ENCODE data around the gene CHMP4A. TPM values are rescaled to one million over a fixed set of nuclear protein-coding genes. Genes with fewer than 3 reads are reported as not detected.

The CHMP4A gene
- total RNA-seq, 1 experiment from 2014 or later, result 31.2 TPM

DNA sequence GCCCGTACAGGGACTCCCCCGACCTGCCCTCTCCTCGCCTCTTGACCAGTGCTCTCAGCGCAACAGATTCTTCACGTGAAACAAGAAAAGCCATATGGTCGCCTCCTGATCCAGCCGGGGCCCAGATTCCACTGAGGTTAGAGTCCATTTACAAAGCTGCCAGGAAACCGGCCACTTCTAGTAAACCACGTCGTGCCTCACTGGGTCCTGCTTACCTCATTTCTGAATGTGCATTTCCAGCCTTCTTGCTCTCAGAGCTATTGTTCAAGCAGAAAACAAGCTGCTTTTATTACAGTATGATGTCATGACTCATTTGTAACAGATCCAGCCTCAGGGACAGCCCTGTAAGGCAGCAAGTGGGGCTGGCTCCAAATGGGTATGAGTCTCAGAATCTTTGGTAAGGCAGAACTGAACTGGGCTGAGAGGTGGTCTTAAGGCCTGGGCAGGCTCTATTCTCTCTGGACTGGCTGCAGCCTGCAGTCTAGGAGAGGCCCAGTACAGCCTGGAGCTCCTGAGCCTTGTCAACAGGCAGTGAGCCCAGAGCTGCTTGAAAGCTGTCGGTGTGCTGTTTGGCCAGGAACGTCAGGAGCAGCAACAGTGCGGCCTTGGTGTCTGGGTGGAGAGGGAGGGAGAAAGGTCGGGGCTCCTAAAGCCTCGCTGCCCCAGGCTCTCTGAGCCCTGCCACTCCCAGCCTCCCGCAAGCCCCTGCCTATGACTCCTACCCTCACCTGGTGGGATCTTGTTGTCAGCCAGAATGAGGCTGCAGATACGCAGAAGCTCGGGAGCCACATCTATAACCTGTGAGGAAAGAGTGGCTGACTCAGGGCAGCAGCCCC, 33.1 kb downstream of the CHMP4A start:
- H3K79me2 ChIP-seq (ENCODE audit: low read depth), result no peaks in the 10 kb centered on the region
- no TSS peak for BruUV-seq (replicated peaks)
- H3K4me3 ChIP-seq, result no peak overlapping the region
- H3K9me3 ChIP-seq (ENCODE audit: insufficient read depth, low read depth), result no peaks in the 10 kb centered on the region
- no peak for DNase-seq
- no peaks in the 10 kb centered on the region for H3K36me3 ChIP-seq (ENCODE audit: low read depth)
- intact Hi-C loops (cut with micrococcal nuclease; ENCODE audit: unreplicated experiment), result no loop called here
- ChIA-PET POLR2A (ENCODE audit: unreplicated experiment) (no interaction called here), CTCF (no interaction called here)
- no peak overlapping the region for H3K4me2 ChIP-seq
- H3K27ac ChIP-seq, result no peak overlapping the region
- H3K27me3 ChIP-seq (ENCODE audit: insufficient read depth, low read depth), result no peaks in the 10 kb centered on the region
- H3K9me2 ChIP-seq (ENCODE audit: insufficient read depth), result no peaks in the 10 kb centered on the region
- no peak overlapping the region for H2AFZ ChIP-seq
- no peaks in the 10 kb centered on the region; the same call in 1 of the 2 replicates for H3F3A ChIP-seq (ENCODE audit: insufficient read depth, low read depth)
- no peaks in the 10 kb centered on the region for H3K4me1 ChIP-seq (replicated peaks; ENCODE audit: insufficient read depth)
- no peaks in the 10 kb centered on the region; the same call in 1 of the 2 replicates for H4K20me1 ChIP-seq (ENCODE audit: insufficient read depth)
- TF ChIP-seq EZH2 (IDR thresholded peaks at IDR 0.05; ENCODE audit: low read depth), result no peak
- TF ChIP-seq, protein P1, sequence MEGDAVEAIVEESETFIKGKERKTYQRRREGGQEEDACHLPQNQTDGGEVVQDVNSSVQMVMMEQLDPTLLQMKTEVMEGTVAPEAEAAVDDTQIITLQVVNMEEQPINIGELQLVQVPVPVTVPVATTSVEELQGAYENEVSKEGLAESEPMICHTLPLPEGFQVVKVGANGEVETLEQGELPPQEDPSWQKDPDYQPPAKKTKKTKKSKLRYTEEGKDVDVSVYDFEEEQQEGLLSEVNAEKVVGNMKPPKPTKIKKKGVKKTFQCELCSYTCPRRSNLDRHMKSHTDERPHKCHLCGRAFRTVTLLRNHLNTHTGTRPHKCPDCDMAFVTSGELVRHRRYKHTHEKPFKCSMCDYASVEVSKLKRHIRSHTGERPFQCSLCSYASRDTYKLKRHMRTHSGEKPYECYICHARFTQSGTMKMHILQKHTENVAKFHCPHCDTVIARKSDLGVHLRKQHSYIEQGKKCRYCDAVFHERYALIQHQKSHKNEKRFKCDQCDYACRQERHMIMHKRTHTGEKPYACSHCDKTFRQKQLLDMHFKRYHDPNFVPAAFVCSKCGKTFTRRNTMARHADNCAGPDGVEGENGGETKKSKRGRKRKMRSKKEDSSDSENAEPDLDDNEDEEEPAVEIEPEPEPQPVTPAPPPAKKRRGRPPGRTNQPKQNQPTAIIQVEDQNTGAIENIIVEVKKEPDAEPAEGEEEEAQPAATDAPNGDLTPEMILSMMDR (conservative IDR thresholded peaks at IDR 0.05), result no peak

DNA sequence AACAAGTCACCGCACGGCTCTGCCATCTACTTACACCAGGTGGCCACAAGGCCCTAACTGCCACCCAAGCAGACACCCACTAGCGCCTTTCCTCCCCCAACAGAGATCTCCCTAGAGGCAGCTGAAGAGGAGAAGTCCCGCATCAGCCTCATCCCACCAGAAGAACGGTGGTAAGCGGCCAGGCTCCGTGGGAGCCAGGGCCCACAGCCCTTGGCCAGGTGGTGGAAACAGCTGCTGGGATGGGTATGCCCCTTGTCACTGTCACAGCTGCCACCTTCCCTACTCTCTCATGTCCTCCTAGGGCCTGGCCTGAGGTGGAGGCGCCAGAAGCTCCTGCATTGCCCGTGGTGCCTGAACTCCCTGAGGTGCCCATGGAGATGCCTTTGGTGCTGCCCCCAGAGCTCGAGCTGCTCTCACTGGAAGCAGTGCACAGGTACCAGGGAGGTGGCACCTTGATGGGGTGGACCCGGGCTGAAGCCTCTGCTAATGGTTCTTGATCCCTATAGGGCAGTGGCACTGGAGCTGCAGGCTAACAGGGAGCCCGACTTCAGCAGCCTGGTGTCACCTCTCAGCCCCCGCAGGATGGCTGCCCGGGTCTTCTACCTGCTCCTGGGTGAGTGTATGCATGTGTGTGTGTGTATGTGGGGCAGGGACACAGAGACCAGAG, 33.9 kb downstream of the CHMP4A start:
- ChIA-PET POLR2A (ENCODE audit: unreplicated experiment) (no interaction called here), CTCF (no interaction called here)
- H3K36me3 ChIP-seq (ENCODE audit: low read depth), result no peaks in the 10 kb centered on the region
- no peaks in the 10 kb centered on the region for H3K27me3 ChIP-seq (ENCODE audit: insufficient read depth, low read depth)
- BruUV-seq (replicated peaks), result no TSS peak
- no peak overlapping the region for H3K4me3 ChIP-seq
- no peaks in the 10 kb centered on the region; the same call in 1 of the 2 replicates for H3F3A ChIP-seq (ENCODE audit: insufficient read depth, low read depth)
- no peaks in the 10 kb centered on the region for H3K4me1 ChIP-seq (replicated peaks; ENCODE audit: insufficient read depth)
- TF ChIP-seq, protein P1 (conservative IDR thresholded peaks at IDR 0.05), result no peak
- no peak for TF ChIP-seq EZH2 (IDR thresholded peaks at IDR 0.05; ENCODE audit: low read depth)
- H3K9me3 ChIP-seq (ENCODE audit: insufficient read depth, low read depth), result no peaks in the 10 kb centered on the region
- no peaks in the 10 kb centered on the region for H3K79me2 ChIP-seq (ENCODE audit: low read depth)
- H3K9me2 ChIP-seq (ENCODE audit: insufficient read depth), result no peaks in the 10 kb centered on the region
- DNase-seq, result no peak
- H3K4me2 ChIP-seq, result no peak overlapping the region
- H2AFZ ChIP-seq, result no peak overlapping the region
- intact Hi-C loops (cut with micrococcal nuclease; ENCODE audit: unreplicated experiment), result no loop called here
- H3K27ac ChIP-seq, result no peak overlapping the region
- H4K20me1 ChIP-seq (ENCODE audit: insufficient read depth), result no peaks in the 10 kb centered on the region; the same call in 1 of the 2 replicates

DNA sequence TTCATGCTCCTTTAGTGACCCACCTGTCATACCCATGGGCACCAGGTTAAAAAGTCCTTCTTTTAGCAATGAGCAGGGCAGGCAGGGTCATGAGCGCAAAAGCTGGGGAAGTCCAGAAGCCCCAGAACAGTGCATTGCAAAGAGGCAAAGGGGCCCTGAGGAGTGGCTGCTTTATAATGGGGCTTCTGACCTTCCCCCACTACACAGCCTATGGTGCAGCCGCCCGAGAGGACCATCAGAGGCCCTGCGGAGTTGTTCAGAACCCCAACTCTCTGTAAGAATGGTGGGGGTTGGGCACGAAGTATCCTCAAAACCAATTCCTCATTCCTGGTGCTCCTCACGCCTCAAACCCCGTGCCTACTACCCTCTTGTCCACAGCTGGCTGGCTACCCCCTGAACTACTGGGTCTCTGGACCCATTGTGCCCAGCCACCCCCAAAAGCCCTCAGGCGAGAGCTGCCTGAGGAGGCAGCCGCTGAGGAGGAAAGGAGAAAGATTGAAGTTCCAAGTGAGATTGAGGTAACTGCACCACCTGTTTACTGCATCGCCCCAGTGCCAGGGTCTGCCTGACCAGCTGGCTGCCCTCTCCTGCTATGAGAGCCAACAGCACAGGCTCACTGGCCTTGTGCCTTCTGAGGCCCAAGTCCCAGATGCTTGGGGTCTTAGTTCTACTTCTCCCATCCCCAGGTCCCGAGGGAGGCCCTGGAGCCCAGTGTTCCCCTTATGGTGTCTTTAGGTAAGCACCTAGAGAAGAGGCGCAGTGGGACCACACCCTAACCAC, 34.7 kb downstream of the CHMP4A start:
- no peaks in the 10 kb centered on the region for H3K9me2 ChIP-seq (ENCODE audit: insufficient read depth)
- POLR2A ChIA-PET (ENCODE audit: unreplicated experiment), result no interaction called here
- H3K79me2 ChIP-seq (ENCODE audit: low read depth), result no peaks in the 10 kb centered on the region
- BruUV-seq (replicated peaks), result no TSS peak
- TF ChIP-seq EZH2 (IDR thresholded peaks at IDR 0.05; ENCODE audit: low read depth), result no peak
- TF ChIP-seq, protein P1 (conservative IDR thresholded peaks at IDR 0.05), result no peak
- no peaks in the 10 kb centered on the region; the same call in 1 of the 2 replicates for H4K20me1 ChIP-seq (ENCODE audit: insufficient read depth)
- no peaks in the 10 kb centered on the region for H3K4me1 ChIP-seq (replicated peaks; ENCODE audit: insufficient read depth)
- DNase-seq, result no peak
- H3K27me3 ChIP-seq (ENCODE audit: insufficient read depth, low read depth), result no peaks in the 10 kb centered on the region
- CTCF ChIA-PET, result no interaction called here
- H3K36me3 ChIP-seq (ENCODE audit: low read depth), result no peaks in the 10 kb centered on the region
- intact Hi-C loops (cut with micrococcal nuclease; ENCODE audit: unreplicated experiment), result no loop called here
- H2AFZ ChIP-seq, result no peak overlapping the region
- no peak overlapping the region for H3K4me3 ChIP-seq
- H3F3A ChIP-seq (ENCODE audit: insufficient read depth, low read depth), result no peaks in the 10 kb centered on the region; the same call in 1 of the 2 replicates
- H3K4me2 ChIP-seq, result no peak overlapping the region
- no peak overlapping the region for H3K27ac ChIP-seq
- H3K9me3 ChIP-seq (ENCODE audit: insufficient read depth, low read depth), result no peaks in the 10 kb centered on the region
